ENCODE measurements around the gene KCNB1.

KCNB1 gene

DNA sequence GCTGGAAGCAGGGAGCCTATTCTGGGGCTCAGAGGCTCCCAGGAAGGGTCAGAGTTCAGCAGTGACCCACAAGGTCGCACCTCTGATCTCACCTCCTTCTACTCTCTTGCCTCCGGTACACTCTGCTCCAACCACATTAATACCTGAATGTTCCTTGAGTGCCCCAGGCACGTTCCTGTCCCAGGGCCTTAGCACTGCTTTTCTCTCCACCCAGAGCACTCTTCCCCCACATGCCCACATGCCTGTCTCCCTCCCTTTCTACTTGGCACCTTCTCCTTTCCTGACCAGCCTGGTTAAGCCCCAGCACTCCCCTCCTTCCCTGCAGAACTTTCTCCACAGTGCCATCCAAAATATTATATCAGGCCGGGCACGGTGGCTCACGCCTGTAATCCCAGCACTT is 13.4 kb downstream of the KCNB1 start:
- DNase-seq (ENCODE audit: low read depth): no peak

DNA sequence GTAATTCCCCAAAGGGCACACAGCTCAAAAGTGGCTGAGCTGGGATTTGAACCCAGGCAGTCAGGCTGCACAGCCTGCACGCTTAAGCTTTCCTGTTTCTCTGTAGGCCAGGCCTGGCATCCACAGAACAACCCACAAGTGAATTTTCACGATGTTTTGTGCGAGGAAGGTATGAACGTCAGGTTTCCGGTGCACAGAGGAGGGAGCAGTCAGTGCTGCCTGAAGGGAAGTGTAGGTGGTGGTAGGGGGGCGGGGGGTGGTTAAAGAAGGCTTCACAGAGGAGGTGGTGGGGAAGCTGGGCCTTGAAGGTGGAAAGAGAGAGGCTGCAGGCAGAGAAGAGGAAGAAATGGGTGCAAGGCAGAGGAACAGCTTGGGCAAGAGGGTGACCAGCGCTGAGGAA is 14.1 kb downstream of the KCNB1 start:
- no peak for DNase-seq (ENCODE audit: low read depth)

DNA sequence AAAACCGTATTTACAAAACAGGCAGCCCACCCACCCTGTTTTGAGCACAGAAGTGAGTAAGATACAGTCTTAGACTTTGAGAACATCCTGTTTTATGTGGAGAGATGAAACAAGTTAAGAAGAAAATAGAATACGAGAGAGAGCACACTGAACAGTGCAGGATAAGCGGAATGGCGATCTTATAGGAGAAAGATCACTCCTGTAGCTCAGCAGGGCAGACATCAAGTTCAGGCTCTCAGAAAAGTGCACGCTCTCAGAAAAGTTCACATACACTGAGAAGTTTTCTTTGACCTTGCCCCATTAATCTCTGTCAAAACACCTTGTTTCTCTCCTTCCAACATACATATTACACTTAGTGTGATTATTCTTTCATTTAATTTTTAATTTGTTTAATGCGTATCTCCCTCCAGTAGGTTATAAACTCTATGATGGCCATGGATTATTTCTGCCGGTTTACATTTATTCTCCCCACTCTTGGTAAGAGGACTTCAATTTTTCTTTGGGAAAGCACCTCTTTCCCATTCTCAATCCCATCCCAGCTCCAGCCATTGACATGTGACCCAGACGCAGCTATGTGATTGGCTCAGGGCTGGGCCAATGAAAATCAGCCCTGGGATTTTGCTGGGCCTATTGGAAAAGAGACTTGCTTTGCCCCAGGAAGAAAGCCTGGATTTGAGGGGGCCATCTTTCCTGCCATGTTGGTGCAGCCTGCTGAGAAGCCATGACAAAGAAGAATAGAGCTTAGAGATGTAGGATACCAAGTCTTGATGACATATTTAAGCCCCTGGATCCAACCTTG is 16.2 kb downstream of the KCNB1 start:
- DNase-seq (ENCODE audit: low read depth): no peak

DNA sequence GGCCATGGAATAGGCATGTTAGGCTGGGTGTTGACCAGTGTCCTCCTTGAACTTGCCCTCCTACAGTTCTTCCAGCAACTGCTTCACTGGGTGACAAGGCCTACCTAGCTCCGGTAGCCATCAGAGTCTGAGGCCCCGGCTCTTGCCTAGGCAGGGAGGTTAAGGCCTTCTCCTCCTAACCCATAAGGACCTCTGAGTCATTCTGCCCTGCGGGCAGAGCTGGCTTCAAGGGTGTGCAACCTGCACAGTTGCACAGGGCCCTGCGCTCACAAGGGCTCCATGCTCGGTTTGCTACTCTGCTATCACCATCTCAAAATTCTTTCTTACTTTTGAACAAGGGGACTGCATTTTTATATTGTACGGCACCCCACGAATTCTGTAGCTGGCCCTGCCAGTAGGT is 17.9 kb downstream of the KCNB1 start:
- no peak for DNase-seq (ENCODE audit: low read depth)

DNA sequence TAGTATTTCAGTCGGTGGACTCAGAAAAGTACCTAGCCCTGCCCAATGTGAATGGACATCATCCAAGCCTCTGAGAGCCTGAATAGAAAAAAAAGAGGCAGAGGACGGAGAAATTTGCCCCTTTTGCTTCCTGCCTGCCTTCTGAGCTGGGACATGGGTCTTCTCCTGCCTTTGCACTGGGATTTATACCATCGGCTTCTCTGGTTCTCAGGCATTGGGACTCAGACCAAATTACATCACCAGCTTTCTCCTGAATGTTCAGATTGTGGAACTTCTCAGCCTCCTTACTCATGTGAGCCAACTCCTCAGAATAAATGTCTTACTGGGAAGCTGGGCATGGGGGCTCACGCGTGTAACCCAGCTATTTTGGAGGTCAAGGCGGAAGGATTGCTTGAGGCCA is 19.8 kb downstream of the KCNB1 start:
- DNase-seq (ENCODE audit: low read depth): no peak

DNA sequence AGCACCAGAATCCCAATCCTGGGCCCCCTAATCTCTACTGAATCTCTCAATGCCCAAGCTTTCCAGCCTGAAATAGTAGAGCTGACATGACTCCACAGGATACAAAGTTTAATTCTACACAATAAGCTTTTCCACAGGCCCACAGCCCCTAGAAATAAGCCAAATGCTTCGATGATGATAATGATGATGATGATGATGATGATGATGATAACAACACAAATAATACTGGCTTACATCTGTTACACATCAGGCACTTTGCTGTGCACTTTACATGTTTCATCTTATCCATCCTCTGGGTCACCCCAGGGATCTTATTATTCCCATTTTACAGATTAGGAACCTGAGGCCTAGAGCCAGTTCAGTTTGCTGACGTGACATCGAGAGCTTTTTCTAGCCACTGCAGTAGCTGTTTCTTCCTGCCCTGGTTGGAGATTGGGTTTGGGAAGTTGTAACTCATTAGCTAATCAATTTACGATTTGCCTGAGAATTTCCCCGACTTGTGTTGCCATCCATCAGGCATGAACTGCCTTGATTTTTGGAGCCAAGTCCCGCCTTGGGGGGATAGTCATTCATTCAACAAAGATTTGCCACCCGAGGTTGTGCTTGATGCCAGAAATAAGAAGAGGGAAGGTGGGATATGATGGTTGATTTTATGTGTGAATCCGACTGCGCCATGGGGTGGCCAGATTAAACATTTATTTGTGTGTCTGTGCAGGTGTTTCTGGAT is 20.4 kb downstream of the KCNB1 start:
- no peak for DNase-seq (ENCODE audit: low read depth)

DNA sequence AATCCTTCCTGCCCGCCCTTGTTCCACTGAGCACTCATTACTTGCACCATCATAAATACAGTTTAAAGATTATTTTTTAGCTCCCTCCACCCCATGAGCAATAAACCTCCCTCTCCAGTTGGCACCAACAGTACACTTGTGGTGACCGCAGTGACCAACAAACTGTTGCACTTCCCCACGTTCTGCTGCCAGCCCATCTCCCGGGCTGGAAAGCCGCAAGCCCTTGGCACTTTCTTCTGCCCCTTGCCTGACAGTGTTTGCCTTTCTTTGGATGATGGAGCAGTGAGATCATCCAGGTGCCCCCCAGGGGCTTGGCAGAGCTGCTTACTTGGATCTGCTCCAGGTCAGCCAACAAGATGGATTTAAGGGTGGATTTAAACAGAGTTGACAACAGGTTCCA is 21.6 kb downstream of the KCNB1 start:
- DNase-seq (ENCODE audit: low read depth): no peak

DNA sequence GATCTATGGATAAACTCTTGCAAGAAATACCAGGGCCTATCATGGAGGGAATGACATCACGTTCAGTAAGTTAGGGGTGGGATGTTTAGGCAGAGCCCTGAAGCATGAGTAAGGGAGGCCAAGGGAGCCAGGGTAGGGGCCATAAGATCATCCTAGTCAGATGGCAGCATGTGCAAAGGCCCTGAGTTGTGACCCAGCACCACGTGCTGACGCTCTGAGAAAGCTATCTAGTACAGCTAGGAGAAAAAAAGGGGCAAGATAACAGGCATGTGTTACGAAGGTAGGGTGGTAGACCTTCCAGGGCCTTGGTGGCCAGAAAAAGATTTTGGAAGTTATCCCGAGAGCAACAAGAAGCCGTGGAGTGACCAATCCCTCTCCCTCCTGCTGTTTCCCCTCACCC is 22.3 kb downstream of the KCNB1 start:
- no peak for DNase-seq (ENCODE audit: low read depth)

DNA sequence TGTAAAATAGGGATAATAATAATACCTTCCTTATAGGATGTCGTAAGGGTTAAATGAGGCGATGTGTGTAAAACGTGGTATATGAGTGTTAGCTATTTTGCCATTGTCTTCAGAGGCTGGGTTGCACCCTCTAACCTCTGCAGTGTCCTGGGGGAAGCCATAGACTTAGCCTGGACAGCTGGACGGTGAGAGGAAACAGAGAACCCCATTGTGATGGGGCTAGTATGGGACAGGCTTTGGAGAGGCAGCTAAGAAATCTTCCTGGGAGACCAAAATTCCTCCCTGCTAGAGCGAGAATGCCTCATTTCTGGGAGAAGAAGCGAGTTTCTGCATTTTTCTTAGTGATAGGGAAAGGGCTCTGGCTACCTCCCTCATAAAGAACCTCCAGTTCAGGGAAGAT is 22.8 kb downstream of the KCNB1 start:
- no peak for DNase-seq (ENCODE audit: low read depth)

DNA sequence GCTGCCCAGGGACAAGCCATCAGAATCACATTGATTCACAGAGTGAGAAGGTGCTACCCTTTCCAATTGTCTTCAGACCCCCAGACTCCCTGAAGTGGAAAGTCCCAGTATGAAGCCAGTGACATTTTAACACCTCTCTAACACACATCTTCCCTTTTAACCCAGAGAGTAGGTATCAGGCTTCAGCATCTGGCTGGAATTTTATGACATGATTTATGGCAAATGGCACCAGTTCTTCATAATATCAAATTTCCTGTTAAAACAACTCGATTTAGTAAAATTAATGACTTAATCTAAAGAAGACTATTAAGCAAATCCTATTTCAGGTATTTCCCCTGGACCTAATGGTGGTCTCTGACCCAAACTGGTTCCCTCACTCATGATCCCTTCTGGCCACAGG is 25.0 kb downstream of the KCNB1 start:
- no peak for DNase-seq (ENCODE audit: low read depth)

DNA sequence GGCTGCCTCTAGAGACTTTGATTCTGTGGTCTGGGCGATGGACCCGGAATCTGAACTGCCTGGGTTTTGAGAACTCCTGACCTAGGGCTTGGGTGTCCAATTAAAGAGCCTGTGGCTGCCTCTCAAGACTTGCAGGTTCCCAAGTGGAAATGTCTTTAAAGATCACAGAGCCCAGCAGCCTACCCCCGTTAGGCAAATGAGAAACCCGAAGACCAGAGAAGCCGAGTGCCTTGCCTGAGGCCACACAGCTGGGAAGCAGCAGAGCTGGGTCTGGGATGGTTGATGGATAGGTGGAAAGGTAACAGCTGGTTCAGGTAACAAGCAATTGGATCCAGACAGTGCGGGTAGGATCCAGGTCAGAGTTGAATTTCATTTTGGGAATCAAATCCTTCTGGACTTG is 25.8 kb downstream of the KCNB1 start:
- no peak for DNase-seq (ENCODE audit: low read depth)

DNA sequence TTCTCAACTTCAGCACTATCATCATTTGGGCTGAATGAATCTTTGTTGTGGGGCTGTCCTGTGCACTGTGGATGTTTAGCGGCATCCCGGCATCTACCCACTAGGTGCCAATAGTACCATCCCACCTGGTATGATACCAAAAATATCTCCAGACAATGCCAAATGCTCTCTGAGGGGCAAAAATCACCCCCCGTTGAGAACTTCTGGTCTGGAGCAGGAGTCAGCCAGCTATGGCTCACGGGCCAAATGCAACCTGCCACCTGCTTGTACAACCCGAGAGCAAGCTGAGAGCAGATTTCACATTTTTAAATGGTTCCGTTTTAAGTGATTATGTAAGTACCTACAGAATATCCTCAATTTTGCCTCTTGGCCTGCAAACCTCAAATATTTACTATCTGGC is 26.8 kb downstream of the KCNB1 start:
- DNase-seq (ENCODE audit: low read depth): no peak

DNA sequence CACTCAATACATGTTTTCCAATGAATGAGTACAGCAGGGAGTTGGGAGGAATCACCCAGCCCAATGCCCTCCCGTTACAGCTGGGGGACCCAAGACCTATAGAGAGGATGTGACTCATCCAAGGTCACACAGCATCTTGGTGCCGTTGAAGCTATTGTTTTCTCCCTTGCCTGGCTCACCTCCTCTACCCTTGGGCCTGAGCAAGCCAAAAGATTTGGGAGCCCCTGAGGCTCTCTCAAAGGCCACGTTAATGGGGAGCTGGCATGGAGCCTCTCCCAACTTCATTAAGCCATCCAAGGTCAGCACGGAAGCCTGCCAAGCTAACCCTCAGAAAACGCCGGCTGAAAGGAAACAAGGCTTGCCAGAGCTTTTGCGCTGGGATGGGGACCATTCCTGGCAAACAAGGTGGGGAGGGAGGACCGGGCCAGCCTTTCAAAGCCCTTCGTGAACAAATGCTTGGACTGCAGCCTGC is 30.4 kb downstream of the KCNB1 start:
- DNase-seq (ENCODE audit: low read depth): no peak

DNA sequence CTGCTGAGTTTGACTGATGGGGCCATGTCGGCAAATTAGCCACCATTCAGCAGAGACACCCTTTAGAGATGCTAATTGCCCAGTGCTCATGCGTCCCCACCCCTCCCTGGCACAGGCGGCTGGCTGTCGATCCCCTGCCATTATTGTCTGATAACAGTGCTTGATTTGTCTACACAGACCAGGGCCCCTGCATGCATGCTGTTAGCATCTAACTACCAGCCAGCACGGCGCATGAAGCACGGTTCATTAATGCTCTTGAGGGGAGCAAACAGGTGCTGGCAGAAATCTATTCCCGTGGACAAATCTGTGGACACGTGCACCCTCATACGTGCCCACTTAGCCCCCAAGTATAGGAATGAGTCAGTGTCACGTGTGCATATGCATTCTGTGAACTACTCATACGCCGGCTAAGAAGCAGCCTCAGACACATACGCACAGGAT is 32.2 kb downstream of the KCNB1 start:
- no peak for DNase-seq (ENCODE audit: low read depth)

DNA sequence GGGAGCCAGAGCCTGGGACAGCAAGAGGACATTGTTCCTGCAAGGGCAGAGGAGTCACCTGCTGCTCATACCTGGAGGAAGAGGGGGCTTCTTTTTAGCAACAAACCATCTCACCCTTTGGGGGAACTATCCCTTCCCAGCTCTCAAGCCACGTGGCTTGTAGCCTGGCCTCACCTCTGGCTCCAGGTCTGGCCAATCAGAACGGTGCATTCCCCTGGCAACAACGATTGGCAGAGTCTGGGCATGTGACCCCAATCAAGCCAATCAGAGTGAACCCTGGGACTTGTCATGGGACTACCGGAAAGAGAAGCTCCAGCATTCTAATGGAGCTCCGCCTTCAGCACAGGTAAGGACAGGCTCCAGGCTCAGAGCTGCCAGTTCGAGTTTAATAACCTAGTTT is 33.6 kb downstream of the KCNB1 start:
- DNase-seq (ENCODE audit: low read depth): no peak

DNA sequence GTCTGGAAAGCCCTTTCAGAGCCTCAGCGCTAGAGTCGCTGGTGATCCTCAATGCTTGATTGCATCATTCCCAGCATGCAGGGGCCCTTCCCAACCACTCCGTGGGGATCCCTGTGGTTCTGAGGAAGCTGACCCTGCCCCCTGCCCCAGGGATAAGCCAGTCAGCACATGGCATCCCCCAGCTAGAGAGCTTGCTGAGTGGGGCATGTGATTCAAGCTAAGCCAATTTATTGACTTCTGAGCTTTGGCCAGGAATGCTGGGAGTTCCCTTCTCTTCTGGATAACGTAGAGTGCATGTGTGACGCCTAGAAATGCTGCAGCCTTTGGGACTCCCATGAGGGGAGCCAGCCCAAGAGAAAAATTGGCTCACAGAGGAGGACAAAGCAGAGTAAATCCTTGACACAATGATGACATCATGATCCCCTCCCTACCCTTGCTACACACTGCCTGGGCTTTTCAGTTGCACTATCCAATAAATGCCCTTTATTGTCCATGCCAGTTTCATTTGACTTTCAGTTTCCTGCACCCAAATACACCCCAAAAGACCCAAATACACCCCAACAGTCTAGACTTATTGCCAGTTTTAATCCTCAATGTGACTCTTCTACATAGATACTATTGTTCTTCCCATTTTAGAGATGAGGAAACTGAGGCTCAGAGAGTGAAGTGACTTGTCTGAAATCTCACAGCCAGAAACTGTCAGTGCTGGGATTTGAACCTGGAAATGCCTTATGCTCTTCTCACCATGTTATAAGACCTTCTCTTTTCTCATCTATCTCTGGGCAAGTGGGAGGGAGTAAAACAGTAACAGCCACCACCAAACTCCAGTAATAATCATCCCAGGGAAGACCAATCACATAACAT is 34.3 kb downstream of the KCNB1 start:
- no peak for DNase-seq (ENCODE audit: low read depth)

DNA sequence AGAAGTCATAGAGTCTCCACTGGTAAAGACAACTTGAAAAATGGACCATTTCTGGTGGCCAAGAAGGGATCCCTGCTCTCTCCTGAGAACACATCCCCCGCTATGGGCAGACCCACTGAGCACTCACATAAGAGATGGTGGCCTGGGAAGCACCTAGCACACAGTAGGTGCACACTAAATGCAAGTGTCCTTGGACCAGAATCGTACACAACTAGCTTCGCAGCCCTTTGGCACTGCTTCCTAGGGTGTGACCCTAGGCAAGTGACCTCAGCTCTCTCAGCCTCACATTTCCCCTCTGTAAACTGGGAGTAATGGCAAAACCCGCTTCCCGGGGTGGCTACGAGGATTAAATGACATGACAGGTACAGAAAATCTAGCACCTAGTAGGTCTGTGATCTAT is 35.1 kb downstream of the KCNB1 start:
- no peak for DNase-seq (ENCODE audit: low read depth)

DNA sequence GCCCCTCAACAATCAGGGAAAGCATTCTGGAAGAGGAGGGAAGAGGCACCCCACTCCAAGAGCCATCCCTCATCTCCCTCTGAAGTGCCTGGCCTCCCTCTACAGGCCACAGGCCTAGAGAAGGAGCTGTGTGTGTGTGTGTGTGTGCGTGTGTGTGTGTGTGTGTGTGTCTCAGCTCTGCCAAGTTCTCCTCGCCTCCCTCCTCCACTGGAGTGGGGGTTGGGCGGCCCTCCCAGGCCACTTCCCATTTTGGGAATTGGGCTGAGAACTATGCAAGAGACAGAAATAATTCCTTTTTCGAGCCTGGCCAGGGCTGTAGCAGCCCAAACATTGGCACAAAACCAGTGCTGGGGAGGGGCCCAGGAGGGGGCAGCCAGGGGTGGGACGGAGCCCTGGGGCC is 35.7 kb downstream of the KCNB1 start:
- no peak for DNase-seq (ENCODE audit: low read depth)

DNA sequence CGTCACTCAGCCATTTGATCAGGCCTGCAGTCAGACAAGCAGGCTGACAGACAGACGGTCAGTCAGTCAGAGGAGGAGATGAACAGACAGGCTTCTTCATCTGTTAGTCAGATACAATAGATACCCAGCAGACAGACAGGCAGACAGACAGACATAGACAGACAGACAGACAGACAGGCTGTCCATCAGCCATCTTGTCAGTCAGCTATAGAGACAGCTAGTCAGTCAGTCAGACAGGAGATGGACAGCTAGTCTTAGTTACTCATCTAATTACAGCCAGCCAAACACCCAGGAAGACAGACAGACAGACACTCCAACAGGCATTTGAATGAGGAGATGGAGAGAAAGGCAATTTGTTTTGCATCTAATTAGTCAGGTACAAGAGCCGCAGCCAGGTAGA is 36.4 kb downstream of the KCNB1 start:
- no peak for DNase-seq (ENCODE audit: low read depth)

DNA sequence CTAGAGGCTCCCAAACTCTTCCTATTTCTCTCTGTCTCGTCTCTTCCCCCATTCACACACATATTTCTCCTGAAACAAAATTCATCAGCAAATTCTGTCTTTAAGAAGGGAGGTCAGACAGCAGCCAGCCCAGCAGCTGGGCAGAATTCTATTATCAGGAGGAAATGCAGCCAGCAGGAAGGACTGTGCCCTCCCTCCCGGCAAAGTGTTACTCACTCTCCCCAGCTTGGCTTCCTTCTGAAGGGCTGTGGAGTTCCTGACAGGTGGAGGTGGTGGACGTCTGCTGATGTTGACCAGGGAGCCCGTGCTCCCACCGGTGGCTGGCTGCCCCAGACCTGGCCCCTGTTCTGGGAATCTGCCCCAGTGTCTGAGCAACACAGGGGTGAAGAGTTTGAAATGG is 37.3 kb downstream of the KCNB1 start:
- no peak for DNase-seq (ENCODE audit: low read depth)

DNA sequence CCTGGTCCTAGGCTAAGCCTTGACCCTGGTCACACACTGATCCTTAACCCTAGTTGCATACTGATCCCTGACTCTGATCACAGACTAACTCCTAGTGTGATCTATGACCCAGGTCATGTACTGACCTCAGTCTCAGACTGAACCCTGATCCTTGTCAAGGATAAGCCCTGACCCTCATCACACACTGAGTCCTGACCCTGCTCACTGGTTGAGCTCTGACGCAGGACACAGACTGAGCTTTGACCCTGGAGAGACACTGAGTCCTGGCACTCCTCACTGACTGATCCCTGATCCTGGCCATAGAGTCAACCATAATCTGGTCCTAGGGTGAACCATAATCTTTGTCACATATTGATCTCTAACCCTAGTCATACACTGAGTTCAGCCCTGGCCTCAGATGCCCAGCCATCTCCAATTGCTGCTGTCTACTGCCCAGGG is 37.9 kb downstream of the KCNB1 start:
- no peak for DNase-seq (ENCODE audit: low read depth)

DNA sequence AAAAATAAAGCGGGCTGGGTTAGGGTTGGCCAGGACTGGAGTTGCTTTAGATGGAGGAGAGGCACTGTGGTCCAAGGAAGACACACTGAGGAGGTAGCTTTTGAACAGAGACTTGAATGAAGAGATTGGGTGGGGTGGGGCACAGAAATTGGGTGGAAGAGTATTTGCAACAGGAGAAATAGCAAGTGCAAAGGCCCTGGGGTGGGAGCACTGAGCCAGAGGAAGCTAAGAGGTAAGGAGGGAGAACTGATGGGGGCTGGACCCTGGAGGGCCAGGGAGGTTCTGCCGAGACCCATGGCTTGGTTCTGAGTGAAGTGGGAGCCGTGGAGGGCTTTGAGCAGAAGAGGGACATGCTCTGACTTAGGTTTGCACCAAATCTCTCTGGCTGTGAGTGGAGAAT is 45.4 kb downstream of the KCNB1 start:
- no peak for DNase-seq (ENCODE audit: low read depth)

DNA sequence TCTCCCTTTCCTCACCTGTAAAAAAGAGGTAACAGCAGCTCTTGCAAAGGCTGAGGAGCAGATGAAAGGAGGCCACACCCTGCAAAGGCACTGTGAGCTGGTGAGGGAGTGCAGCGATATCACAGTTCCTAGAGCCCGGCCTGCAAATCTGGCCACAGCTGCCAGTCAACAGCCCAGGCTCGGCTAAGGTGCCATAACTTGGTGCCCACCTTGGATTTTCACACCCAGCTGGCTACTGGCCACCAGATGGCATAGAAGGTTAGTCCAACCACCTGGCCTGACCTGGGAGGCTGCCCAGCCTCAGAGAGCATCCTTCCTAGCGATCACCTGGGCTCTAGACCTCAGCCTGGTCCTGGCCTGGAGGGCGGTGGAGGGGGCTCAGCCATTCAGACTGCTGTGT is 46.8 kb downstream of the KCNB1 start:
- DNase-seq (ENCODE audit: low read depth): no peak
